Measurements from ENCODE around the gene HERC3. TPM values are rescaled to one million over a fixed set of nuclear protein-coding genes. Genes with fewer than 3 reads are reported as not detected.

HERC3 gene
- total RNA-seq, 1 donor from 2014 or later = 8.5 TPM

DNA sequence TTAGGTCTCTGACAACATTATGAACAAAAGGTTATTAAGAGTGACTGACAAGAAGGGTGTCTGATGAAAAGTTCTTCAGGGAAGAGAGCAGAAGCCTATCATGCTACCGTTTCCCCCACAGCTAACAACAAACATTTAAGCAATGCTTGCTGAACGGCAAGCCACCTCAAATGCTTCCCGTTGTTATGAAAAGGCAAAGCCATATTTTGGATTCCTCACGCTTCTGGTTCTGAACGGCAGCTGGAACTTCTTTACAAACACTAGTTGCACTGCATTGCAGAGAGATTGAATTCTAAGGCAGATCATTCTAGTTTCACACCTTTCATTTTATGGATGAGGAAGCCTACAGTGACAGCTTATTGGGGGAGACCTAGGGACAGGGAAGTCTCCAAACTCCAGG, 153.9 kb downstream of the HERC3 start:
- H2AFZ ChIP-seq (ENCODE audit: low read depth, low read length) = no peak overlapping the region
- FAIRE-seq (no peak), DNase-seq (ENCODE audit: low read depth) (no peak)
- TF ChIP-seq EZH2 (IDR thresholded peaks at IDR 0.05; ENCODE audit: insufficient read depth, low read length) = no peak
- TF ChIP-seq CTCF (IDR thresholded peaks at IDR 0.05; ENCODE audit: insufficient read depth, low read depth, low read length) = no peak
- H3K27me3 ChIP-seq (ENCODE audit: insufficient read depth, low read length) = no peaks in the 10 kb centered on the region
- H3K4me3 ChIP-seq (ENCODE audit: insufficient read depth, low read depth, low read length) = no peak overlapping the region
- H3K4me1 Mint-ChIP-seq (ENCODE audit: low read depth, unreplicated experiment) = peaks cover 29% of the 10 kb centered on the region
- peaks cover 16% of the 10 kb centered on the region for H3K36me3 ChIP-seq (ENCODE audit: insufficient read depth, low read length)
- H4K20me1 ChIP-seq (ENCODE audit: insufficient read depth, low read length) = no peaks in the 10 kb centered on the region
- no peaks in the 10 kb centered on the region for H3K79me2 ChIP-seq (ENCODE audit: insufficient read depth, low read length)
- no peak overlapping the region for H3K9ac ChIP-seq (ENCODE audit: low read length)
- H3K27me3 Mint-ChIP-seq (ENCODE audit: low read depth, unreplicated experiment) = no peaks in the 10 kb centered on the region
- H3K36me3 Mint-ChIP-seq (ENCODE audit: low read depth, unreplicated experiment) = peaks cover 28% of the 10 kb centered on the region
- H3K9me3 Mint-ChIP-seq (ENCODE audit: unreplicated experiment) = no peaks in the 10 kb centered on the region
- H3K4me2 ChIP-seq (ENCODE audit: low read length) = no peak overlapping the region
- H3K27ac ChIP-seq (ENCODE audit: low read depth, low read length) = no peak overlapping the region
- H3K27ac Mint-ChIP-seq (ENCODE audit: unreplicated experiment) = no peak overlapping the region
- no peaks in the 10 kb centered on the region for H3K9me3 ChIP-seq (ENCODE audit: insufficient read depth, low read depth, low read length)
- peaks cover 15% of the 10 kb centered on the region for H3K4me1 ChIP-seq (ENCODE audit: insufficient read depth, low read length)
- no peak overlapping the region for H3K4me3 Mint-ChIP-seq (ENCODE audit: unreplicated experiment)

DNA sequence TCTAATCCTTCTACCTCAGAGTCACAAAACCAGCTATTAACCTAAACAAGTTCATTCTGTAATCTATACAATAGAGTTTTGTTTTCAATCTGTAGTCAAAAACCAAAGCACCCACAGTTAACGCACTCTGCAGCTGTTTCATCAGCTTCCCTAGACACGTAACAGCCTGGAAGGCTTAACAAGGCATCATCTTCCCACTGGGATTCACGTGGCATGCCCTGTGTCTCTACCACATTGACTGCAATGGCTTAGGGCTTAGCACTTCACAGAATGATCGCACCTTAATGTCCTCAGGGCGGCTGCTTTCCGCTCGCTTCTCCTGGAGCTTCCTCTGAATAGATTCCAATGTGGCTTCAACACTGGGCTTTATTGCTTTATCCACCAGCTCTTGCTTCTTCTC, 155.1 kb downstream of the HERC3 start:
- Histone ChIP-seq H3K4me2 (ENCODE audit: low read length) (no peak overlapping the region), H3K4me1 (ENCODE audit: insufficient read depth, low read length) (peaks cover 15% of the 10 kb centered on the region), H2AFZ (ENCODE audit: low read depth, low read length) (no peak overlapping the region), H3K27me3 (ENCODE audit: insufficient read depth, low read length) (no peaks in the 10 kb centered on the region), H3K27ac (ENCODE audit: low read depth, low read length) (no peak overlapping the region), H3K9ac (ENCODE audit: low read length) (no peak overlapping the region), H4K20me1 (ENCODE audit: insufficient read depth, low read length) (no peaks in the 10 kb centered on the region), H3K4me3 (ENCODE audit: insufficient read depth, low read depth, low read length) (no peak overlapping the region), H3K79me2 (ENCODE audit: insufficient read depth, low read length) (no peaks in the 10 kb centered on the region), H3K9me3 (ENCODE audit: insufficient read depth, low read depth, low read length) (no peaks in the 10 kb centered on the region), H3K36me3 (ENCODE audit: insufficient read depth, low read length) (peaks cover 16% of the 10 kb centered on the region)
- H3K36me3 Mint-ChIP-seq (ENCODE audit: low read depth, unreplicated experiment) = peaks cover 27% of the 10 kb centered on the region
- FAIRE-seq = no peak
- H3K27me3 Mint-ChIP-seq (ENCODE audit: low read depth, unreplicated experiment) = no peaks in the 10 kb centered on the region
- no peak overlapping the region for H3K4me3 Mint-ChIP-seq (ENCODE audit: unreplicated experiment)
- H3K9me3 Mint-ChIP-seq (ENCODE audit: unreplicated experiment) = no peaks in the 10 kb centered on the region
- H3K27ac Mint-ChIP-seq (ENCODE audit: unreplicated experiment) = no peak overlapping the region
- TF ChIP-seq EZH2 (IDR thresholded peaks at IDR 0.05; ENCODE audit: insufficient read depth, low read length) (no peak), CTCF (IDR thresholded peaks at IDR 0.05; ENCODE audit: insufficient read depth, low read depth, low read length) (no peak)
- no peak for DNase-seq (ENCODE audit: low read depth)
- peaks cover 27% of the 10 kb centered on the region for H3K4me1 Mint-ChIP-seq (ENCODE audit: low read depth, unreplicated experiment)

DNA sequence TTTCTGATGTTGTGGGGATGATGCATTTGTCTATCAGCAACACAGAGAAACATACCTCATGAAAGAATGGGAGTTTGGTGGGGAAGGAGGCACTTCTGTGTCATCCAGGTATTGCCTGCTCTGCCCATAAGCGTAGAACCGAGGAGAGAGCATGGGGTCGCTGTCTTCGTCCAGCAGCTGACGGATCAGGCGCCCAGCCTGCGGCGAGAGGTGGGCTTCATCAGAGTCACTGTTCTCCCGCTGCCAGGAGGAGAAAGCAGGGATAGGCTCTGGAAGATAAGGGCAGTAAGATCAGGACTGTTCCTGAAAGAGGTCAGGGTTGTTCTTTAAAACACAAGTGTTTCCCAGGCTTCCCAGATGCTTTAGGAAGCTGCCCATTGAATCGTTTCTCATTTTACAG, 158.1 kb downstream of the HERC3 start:
- Histone ChIP-seq H3K36me3 (ENCODE audit: insufficient read depth, low read length) (peaks cover 16% of the 10 kb centered on the region), H3K4me2 (ENCODE audit: low read length) (no peak overlapping the region), H3K27me3 (ENCODE audit: insufficient read depth, low read length) (no peaks in the 10 kb centered on the region), H3K79me2 (ENCODE audit: insufficient read depth, low read length) (no peaks in the 10 kb centered on the region), H3K4me1 (ENCODE audit: insufficient read depth, low read length) (no peaks in the 10 kb centered on the region), H3K9ac (ENCODE audit: low read length) (no peak overlapping the region), H2AFZ (ENCODE audit: low read depth, low read length) (no peak overlapping the region), H4K20me1 (ENCODE audit: insufficient read depth, low read length) (no peaks in the 10 kb centered on the region), H3K27ac (ENCODE audit: low read depth, low read length) (no peak overlapping the region), H3K4me3 (ENCODE audit: insufficient read depth, low read depth, low read length) (no peak overlapping the region), H3K9me3 (ENCODE audit: insufficient read depth, low read depth, low read length) (no peaks in the 10 kb centered on the region)
- DNase-seq (ENCODE audit: low read depth) (no peak), FAIRE-seq (no peak)
- Mint-ChIP-seq H3K27ac (ENCODE audit: unreplicated experiment) (no peak overlapping the region), H3K36me3 (ENCODE audit: low read depth, unreplicated experiment) (peaks cover 27% of the 10 kb centered on the region), H3K4me1 (ENCODE audit: low read depth, unreplicated experiment) (peaks cover 3% of the 10 kb centered on the region), H3K27me3 (ENCODE audit: low read depth, unreplicated experiment) (no peaks in the 10 kb centered on the region), H3K9me3 (ENCODE audit: unreplicated experiment) (no peaks in the 10 kb centered on the region), H3K4me3 (ENCODE audit: unreplicated experiment) (no peak overlapping the region)
- TF ChIP-seq CTCF (IDR thresholded peaks at IDR 0.05; ENCODE audit: insufficient read depth, low read depth, low read length) (no peak), EZH2 (IDR thresholded peaks at IDR 0.05; ENCODE audit: insufficient read depth, low read length) (no peak)
